CD4-positive, alpha-beta T cell treated with Interleukin-15 for 1 hour (primary cell): ENCODE data around the gene MTHFD1.
A peak's percentile ranks its signal among the peaks of the same experiment; 100 is the strongest.

ENCODE experiments used
- DNase-seq: peaks from one replicate; pipeline ENCODE4 v3.0.0-alpha.2; 2020

The MTHFD1 gene

GRCh38 chr14:64409126-64409920, 21.2 kb downstream of the MTHFD1 start:
- DNase-seq: no peak

DNA sequence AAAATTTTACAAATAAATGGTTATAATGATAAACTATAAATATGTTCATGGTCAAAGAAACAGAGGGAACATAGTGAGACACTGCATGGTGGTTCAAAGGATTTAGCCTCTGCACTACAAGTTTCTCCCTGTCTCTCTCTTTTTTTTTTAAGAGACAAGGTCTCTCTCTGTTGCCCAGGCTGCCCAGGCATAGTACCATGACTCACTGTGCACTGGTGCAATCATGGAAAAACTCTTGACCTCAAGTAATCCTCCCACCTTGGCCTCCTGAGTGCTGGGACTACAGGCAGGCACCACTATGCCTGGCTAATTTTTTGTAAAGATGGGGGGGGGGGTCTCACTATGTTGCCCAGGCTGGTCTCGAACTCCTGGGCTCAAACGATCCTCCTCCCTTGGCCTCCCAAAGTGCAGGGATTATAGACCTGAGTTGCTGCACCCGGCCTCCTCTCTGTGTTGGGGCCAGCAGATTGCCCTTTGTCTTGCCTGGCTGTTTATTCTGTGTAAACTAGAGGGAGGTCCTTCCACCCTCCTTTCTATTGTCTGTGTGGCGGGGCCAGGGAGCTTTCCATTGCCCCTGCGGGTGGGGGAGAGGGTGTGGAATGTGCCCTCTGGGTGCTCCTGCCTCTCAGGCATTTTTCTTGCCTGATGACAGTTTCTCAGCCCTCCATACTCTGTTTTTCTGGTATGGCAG, 22.1 kb downstream of the MTHFD1 start:
- no peak for DNase-seq

GRCh38 chr14:64411001-64411400, 22.8 kb downstream of the MTHFD1 start:
- DNase-seq: no peak

- no peak for DNase-seq
These were observed 24.1 kb downstream of the MTHFD1 start for GRCh38 chr14:64412237-64412636.

DNA sequence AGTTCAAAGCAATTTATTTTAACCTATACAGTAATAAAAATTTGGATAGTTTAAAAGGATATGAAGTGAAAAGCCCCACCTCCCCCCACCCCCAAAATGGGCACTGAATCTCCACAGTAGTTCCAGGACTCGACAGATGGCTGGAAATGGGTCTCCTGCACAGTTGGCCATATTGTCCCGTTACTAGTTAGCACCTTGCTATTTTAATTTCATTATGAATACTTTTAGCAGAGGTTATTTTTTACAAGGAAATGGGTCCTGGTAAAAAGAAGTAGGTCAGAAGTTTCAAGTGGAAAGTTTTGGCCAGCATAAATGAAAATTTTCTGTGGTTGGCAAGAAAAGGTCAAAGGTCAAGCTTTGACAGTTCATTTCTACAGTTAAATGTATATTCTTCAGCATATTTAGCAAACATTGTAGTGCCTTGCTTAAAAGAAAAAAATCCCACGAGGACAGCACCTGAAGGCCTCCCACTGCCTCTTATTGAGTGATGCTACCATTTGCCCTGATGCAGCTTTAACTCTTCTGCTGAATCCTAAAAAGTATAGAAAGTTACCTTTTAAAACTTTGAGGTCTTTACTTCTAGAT, 28.3 kb downstream of the MTHFD1 start:
- no peak for DNase-seq

DNA sequence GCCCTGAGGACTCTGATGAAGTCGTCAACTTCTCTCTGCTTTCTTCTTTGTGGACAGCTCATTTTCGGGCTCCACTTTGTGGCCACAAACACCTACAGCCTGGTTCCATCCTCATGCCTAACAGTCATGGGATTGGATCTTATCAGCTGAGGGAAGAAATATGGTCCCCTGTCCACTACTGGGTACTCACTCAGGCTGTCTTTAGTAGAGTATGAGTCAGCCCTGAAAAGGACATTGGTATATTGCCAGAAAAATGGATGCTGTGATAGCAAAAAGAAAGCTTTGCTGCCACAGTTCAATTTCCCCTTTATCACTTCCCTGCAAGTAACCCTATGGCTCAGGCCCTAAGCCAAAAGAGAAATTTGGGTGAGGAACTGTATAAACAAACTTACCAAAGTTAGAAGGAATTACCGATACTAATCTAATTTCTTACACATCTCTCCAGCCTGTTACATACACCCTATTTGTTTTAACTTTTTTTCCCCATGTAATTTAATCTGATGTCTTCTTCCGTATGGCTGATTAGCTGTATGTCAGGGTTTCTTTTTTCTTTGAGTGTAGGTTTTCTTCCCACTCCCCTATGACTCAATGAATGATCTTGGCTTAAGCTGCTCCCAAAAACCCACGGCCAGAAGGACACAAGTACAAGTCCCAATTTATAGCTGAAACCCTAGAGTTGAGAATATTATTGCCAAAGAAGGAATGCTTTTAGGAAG, 29.1 kb downstream of the MTHFD1 start:
- DNase-seq: no peak

GRCh38 chr14:64417771-64418125, 29.6 kb downstream of the MTHFD1 start:
- no peak for DNase-seq

DNA sequence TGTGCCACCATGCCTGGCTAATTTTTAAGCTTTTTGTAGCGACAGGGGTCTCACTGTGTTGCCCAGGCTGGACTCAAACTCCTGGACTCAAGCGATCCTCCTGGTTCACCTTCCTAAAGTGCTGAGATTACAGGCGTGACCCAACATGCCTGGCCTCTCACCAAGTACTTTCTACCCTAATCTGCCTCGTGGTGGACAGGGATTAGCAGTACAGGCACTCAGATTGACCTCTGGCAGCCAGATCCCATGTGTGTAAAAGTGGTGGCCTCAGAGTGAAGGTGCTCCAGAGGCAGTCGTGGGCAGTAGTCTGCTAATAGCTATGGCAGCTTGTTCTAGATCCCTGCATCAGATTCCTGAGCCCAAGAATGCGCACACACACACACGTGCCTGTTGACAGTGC, 30.9 kb downstream of the MTHFD1 start:
- no peak for DNase-seq

GRCh38 chr14:64421166-64421565, 33.0 kb downstream of the MTHFD1 start:
- DNase-seq: no peak

GRCh38 chr14:64422005-64422404, 33.9 kb downstream of the MTHFD1 start:
- DNase-seq: no peak

DNA sequence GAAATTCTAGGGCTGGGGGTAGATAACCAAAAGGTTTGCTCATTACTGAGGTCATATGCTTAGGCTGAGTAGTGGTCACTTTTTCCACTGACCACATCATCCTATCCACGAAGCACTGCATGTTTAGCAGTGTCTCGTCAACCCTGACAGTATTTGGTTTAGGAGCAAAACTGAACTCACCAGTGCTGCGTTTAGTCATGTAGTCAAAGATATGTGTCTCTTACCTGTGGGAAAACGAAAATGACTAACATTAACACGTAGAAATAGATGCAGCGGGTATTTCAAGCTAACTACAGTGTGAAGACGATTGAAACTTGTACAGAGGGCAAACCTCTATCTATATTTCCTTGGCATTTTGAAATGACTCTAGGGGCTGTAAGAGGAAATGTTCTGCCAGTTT, 34.6 kb downstream of the MTHFD1 start:
- DNase-seq: no peak

DNA sequence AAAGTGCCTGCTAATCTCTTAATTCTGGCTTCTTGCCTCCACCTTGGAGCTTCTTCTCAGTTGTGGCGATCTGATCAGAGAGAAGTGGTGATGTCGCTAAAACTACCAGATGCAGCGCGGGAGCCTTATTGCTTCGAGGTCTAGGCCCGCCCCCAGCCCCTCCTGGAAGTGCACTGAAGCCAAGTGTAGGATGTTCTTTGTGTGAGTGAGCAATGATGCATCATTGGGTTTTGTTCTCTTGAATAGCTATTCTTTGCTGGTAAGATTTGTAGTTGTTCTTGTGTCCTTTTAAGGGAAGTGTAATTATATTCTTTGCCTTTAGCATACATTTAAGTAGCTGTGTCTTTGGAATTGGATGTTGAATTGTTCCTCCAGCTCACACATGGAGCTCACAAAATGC, 35.8 kb downstream of the MTHFD1 start:
- no peak for DNase-seq

- DNase-seq: no peak
These were observed 46.4 kb downstream of the MTHFD1 start for GRCh38 chr14:64434528-64434927.

DNA sequence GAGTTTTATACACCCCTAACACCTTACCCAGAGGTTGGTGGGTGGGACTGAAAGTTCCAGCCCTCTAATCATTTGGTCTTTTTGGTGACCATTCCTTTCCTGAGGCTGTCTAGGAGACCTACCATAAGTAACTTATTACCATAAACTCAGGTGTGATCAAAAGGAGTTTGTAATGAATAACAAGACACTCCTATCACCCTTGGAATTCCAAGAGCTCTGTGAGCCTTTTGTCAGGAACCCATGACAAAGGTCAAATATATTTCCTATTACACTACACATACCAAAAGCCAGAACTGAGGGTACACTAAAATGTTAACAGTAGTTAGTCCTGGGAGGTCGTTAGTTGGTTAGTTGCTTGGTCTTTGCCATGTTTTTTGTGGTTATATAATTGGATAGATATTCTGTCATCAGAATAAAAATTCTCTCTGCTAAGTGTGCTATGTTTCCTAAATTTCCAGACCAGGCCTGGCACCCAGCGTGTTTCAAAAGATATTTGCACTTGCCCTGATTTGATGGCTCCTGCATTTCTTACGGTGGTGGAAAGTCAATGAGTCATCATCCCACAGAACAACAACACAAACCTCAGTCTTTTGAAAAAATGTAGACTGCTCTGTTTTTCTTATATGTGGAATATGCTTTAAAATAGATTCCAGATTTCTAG, 50.2 kb downstream of the MTHFD1 start:
- no peak for DNase-seq

DNA sequence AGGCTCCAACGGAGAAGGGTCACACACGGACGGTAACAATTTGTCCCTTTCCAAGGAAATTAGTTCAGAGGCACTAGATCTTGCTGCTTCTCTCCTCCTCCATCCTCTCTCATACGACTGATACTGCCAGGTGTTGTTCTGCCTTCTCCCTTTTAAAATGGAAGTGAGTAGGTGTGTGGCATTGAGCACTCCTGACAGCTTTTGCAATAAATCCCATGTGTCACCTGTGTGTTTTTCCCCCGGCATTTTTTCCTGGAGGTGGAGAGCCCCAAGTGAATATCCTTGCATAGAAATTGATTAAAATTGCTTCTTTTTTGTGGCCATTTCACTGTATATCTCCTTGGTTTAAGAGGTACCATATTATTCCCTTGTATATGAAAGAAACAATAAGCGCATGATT, 51.0 kb downstream of the MTHFD1 start:
- no peak for DNase-seq

DNA sequence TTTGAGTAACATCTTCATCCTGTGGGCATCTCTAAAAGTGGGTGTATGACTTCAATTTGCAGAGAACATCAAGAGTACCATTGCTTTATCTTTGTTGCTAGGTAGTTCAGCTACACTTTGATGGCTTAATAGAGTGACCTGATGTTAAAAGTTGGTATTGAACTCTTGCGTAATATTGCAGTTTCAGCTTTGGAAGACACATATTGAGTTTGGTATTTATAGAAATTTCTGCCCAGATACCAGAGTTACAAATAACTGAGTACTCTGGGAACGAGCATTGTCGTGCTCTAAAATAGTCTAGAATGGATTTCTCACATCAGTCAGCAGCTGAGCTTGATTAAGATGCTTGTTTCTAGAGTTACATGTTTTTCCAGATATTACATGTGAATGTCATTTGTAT, 52.3 kb downstream of the MTHFD1 start:
- DNase-seq: no peak

DNA sequence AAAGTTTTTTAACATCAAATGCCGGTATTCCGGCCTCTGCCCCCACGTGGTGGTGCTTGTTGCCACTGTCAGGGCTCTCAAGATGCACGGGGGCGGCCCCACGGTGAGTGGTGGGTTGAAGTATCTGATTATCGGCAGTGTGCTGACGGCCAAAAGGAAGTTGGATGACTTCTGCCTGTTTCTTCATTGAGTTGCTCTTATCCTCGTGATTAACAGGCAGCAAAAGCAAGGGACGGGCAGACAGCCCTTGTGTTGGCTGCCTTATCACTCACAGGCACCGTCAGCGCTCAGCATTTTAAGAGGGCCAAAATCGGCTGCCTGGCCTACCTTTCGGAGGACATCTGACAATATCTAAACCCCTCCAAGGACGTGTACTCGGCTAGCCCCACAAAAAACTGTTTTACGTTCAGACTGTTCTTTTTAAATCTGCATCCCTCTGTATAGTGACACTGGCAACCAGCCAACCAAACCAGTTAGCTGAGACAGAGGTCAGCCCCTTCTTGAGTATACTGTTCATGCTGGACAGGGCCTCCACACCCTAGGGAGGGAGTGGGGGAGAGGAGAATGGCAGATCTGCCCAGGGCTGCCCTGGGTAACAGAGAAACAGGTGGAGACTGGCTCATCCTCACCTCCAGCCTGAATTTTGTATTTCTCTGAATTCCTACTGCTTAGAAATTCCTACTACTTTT, 54.3 kb downstream of the MTHFD1 start:
- DNase-seq: no peak

DNA sequence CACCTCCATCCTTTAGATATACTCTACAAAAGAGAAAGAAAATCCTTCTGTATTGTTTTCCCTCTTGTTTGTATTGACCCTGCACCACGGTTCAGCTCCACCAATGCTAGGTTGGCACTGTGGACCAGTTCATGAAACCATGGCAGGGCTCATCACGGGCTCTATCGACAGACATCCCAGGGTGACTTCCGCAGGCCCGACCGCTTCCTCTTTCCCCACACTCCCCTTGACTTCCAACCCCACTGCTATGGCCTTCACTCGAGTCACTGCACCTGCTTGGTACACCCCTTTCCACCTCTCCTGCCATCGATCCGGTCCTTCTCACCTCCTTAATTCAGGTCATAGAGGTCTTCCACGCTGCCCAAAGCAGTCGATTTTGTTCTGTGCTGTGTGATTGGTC, 56.0 kb downstream of the MTHFD1 start:
- DNase-seq: no peak

DNA sequence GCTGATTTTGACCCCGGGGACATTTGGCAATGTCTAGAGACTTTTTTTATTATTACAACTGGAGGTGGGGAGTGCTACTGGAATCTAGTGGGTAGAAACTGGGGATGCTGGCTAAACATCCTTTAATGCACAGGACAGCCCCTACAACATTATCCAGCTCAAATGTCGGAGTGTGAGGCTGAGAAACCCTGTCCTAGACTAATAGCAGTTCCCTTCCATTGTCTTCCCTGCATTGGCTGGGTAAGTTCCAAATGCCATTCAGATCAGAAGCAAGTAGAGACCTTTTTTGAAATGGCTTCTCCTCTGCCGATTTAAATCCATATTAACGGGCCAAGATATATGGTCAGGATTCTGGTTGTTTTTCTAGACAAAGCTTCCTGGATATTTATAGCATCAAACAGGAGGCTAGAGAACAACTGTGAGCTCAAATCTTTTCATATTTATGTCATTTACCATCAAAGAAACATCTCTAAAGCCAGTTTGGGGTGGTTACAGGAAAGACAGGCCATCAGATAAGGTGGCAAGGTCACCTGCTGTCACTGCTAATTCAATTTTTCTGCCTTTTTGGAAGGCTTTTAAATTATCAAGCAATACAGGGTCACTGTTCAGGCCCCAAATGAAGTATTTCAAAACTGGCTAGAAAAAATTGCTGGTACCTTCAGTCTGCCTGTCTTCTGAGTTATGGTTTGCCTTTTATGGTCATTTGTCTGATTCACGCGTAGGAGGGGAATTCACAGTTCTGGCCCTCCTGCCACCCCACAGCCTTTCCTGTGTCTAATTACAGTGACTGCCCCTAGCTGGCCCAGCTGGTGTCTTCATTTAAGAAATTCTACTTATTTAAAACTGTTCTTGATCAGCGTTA, 57.1 kb downstream of the MTHFD1 start:
- DNase-seq: peak; percentile 67

DNA sequence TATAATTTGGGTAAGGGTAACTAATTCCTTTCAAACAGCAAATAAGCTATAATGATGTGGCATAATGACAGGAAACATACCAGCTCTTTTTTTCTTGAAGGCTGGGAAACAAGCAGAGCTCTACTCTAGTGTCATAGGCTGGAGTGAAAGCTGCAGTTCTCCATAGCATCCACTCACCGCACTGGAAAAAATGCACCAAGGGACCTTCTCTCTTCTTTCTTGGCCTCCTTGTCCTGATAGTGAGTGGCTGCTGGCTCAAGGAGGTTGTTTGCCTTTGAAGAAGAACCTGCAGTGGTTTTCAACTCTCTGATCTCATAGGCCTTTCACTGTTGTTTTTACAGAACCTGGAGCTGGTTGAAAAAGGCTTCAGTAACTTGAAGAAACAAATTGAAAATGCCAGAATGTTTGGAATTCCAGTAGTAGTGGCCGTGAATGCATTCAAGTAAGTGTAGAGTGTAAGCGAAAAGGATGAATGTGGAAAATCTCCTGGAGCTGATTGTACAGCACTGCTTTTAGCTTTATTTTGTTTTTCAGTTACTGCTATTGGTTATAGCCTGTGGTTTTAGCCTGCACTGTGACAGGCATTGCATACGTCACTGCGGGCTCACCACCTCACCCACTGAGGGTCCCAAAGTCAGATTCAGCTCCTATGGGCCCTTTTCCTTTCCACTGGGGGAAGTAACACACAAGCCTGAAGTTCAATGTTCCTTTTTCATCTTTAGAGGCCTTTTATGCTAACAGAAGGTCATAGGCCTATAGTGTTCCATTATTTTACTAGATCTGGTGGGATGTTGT, 59.9 kb downstream of the MTHFD1 start:
- no peak for DNase-seq

GRCh38 chr14:64450255-64450654, 62.1 kb downstream of the MTHFD1 start:
- no peak for DNase-seq
